MM.1S (cell line): ENCODE results near the gene GJA4.

Experiments used
- CTCF ChIP-seq: fragments of 300-600 bp; sonication (generic); IDR thresholded peaks from 2 replicates; pipeline ENCODE4 v1.5.1; 2016; ENCODE audit warnings: antibody characterized with exemption, low read length, mixed read lengths
- EZH2 ChIP-seq: fragments of 300-600 bp; sonication (generic); optimal IDR thresholded peaks from 2 replicates; pipeline ENCODE3; 2017; ENCODE audit warnings: low read depth, mild to moderate bottlenecking, antibody characterized with exemption, low read length, mixed read lengths
- EZH2phosphoT487 ChIP-seq: fragments of 300-600 bp; sonication (generic); IDR thresholded peaks from 2 replicates; pipeline ENCODE4 v1.6.1; 2018; ENCODE audit warnings: antibody characterized with exemption, low read length

- TF ChIP-seq CTCF (no peak), EZH2 (no peak), EZH2phosphoT487 (no peak)
Observed at GRCh38 chr1:34800214-34800613, 7.4 kb downstream of the GJA4 start.
